Camera-type eye (tissue), 1 donor: ENCODE data around the gene OR5AS1. TPM values are rescaled to one million over a fixed set of nuclear protein-coding genes. Genes with fewer than 3 reads are reported as not detected.

Experiments
- total RNA-seq: library from RNA; depleted of rRNA; stranded (reverse); fragments of >200 nt; gene quantifications from one replicate; pipeline ENCODE4 v1.2.3, GENCODE V29; 2014

OR5AS1 gene
- total RNA-seq, result not detected

DNA sequence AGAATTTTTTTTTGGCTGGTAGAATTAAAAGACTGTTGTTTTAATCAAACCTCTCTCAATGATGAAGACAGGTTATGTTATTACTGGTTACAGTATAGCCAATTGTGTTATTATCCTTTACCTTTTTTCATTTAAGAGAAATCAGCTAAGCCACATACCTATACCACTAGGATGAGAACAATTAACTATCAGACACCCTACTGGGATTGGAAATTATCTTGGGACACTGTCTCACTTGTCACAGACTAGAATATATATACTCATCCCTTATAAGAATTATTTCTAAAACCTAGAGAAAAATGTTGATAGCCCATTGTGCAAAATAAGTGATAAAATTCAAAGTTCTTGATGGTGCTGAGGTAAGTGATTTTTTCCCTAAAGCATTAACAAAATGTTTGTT is at the start of gene OR5AS1:
OR5AS1 (plus strand) TSS at position 301 of the 400 bp plus-strand sequence. CDS start 2,765 bp downstream, outside the sequence.

DNA sequence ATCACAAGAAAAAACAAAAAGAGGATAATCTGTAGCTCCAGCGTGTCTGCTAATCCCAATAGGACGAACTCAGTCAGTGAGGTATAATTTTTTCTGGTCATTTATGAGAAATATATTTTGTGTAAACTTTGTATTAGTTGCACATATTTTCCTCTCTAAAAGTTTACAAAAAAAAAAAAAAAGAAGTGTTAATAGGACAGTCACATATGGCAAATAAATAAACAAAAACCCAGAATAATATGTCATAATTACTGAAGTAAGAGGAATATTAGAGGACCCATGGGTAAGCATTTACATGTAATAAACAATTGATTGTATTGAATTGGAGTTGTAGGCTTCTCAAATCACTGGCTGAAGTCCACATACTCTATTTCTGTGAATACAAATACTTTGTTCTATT is 32.9 kb upstream of the OR5AS1 start, which contains the start of gene OR5F1:
OR5F1 (minus strand) TSS at position 101 of the 400 bp plus-strand sequence; CDS start at position 101, 0 bp downstream.

Other genes starting within 250 kb of the OR5AS1 start
- not detected for gene OR5D14, start 232.1 kb upstream of the OR5AS1 start, total RNA-seq
- gene OR5L1, start 216.3 kb upstream of the OR5AS1 start, total RNA-seq, result not detected
- not detected for gene OR5D18, start 208.0 kb upstream of the OR5AS1 start, total RNA-seq
- gene OR5L2, start 200.4 kb upstream of the OR5AS1 start, total RNA-seq, result not detected
- not detected for gene OR5D16, start 188.9 kb upstream of the OR5AS1 start, total RNA-seq
- not detected for gene TRIM51, start 144.4 kb upstream of the OR5AS1 start, total RNA-seq
- not detected for gene OR5W2, start 113.1 kb upstream of the OR5AS1 start, total RNA-seq
- gene OR5I1, start 91.3 kb upstream of the OR5AS1 start, total RNA-seq, result not detected
- not detected for gene OR10AG1, start 57.7 kb upstream of the OR5AS1 start, total RNA-seq
- not detected for gene OR5F1, start 33.0 kb upstream of the OR5AS1 start, total RNA-seq
- not detected for gene OR8I2, start 65.7 kb downstream of the OR5AS1 start, total RNA-seq
- gene OR8H2, start 76.0 kb downstream of the OR5AS1 start, total RNA-seq, result not detected
- not detected for gene OR8H3, start 94.7 kb downstream of the OR5AS1 start, total RNA-seq
- gene OR8J3, start 112.5 kb downstream of the OR5AS1 start, total RNA-seq, result not detected
- gene OR8K5, start 132.7 kb downstream of the OR5AS1 start, total RNA-seq, result not detected
- gene OR5J2, start 149.0 kb downstream of the OR5AS1 start, total RNA-seq, result not detected
- not detected for gene OR5T2, start 206.6 kb downstream of the OR5AS1 start, total RNA-seq
- gene OR5T3, start 224.6 kb downstream of the OR5AS1 start, total RNA-seq, result not detected
- gene OR5T1, start 246.5 kb downstream of the OR5AS1 start, total RNA-seq, result not detected